HG03066 (cell line): ENCODE results near the gene CD47.

Experiments
- ATAC-seq: cut with Tn5 transposase; IDR thresholded peaks from one replicate; pipeline ENCODE4 v1.9.1; 2021; ENCODE audit warnings: low read depth; ENCODE audit not compliant: unreplicated experiment

Gene CD47

DNA sequence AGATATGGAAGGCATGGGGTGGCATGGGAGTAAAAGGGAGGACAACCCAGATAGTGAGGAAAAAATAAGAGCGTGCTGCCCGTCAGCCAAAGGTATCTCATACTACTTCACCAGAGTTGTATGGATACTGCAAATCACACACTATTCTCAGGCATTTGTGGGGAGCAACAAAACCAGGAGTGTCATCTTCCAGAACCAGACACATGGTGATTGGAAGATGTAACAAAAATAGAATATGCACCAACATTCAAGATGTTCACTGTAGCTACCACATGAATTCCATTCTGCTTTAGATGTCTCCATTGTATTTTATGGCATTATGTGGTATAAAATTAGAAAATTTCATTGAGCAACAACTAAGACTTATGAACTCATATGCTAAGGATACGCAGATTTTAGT is 34.9 kb downstream of the CD47 start:
- no peak for ATAC-seq

DNA sequence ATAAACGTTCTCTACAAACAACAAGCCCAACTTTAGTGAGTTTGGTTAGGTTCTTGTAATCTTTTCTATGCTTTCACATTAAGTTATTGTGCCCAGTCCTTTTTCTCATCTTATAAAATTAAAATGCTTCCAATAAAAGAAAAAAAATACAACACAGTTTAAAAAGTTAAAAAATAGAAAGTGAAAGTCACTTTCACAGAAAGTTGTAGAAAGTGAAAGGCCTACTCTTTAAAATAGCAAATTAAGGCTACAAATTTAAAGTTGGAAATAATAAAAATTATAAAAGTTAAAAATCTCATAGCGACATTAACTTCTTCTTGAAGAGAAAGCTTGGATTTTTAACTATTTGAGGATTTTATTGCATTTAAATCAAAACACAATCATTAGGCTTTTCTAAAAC is 35.9 kb downstream of the CD47 start:
- no peak for ATAC-seq

DNA sequence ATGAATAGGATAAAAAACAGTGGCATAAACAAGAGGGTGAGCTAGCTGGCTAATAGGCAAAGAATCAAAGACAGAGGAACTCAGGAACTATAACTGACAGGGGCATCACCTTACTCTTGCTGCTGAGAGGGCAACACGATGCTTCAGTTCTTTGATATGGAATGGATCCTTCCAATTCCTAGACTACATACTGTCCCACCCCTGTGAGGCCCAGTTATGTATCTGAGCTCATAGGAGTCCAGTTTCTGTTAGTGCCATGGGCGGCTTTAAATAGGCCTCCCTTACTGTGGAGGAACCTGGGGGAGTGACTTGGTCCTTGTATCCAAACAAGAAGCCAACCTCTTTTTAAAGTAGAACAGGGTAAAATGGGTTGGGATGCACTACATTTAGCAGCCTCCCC is 37.3 kb downstream of the CD47 start:
- no peak for ATAC-seq

DNA sequence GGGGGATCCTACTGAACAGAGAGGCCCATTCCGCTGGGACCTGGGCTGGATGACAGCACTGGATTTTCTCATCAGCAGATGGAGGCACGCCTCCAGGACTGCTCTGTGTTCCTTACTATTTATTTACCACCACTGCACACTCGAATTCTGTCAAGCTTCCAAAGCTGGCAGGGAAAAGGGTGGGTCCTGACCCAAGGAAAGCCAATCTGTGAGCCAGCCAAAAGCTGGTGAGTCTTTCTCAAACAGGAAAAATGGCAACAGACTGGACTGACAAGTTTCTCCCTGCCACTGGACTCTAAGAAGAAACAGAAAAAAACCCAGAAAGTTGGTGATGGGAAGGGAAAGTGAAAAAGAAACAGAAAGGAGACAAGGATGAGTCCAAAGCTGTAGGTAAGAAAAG is 37.8 kb downstream of the CD47 start:
- ATAC-seq = no peak

DNA sequence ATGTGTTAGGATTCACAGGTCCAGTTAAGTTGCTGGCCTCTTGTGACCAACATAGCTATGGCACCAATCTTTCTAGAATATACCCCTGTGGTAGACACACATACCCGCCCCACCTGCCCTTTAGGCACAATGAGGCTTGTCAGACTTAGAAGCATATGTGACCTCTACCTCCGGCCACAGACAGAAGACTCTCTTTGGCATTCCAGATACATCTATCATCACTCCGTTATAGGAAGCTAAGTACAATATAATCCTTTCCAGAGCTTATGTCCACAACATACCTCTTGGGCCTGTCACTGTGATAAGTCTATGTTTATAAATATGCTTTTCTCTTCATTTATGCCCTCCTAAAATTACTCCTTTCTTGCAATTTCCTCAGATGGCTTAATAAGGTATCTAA is 39.8 kb downstream of the CD47 start:
- no peak for ATAC-seq

DNA sequence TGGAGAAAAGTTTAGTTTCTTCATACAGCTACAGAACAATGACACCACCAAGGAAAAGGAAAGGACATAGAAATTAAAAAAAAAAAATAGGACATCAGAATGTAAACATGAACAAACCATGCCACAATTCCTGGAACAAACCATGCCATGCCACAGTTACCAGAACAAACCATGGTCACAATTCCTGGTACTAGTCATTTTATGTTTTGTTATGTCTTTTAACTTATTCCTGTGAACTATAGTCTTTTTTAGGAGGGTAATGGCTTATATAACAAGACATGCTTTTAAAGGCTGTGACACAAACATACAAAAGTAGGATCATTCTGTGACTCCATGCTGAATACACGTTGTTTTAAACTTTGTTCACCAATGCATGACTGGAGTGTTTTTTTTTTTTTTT is 42.8 kb downstream of the CD47 start:
- no peak for ATAC-seq

DNA sequence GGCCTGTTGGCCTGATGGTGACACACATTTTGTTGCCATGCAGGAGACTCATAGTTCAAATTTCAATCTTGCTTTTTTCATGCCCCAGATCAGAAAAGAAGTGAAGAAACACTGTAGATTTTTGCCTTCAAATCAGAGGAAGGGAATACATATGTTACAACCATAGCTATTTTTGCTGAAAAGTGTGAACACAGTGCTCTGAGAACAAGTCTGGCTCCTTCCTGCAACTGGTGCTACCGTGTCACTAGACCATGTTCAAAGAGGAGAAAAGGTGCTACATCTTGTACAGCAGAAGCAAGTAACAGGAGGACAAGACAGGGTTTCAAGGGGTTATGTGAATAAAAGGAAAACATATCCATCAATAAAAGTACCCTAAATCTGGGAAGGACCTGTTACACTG is 44.6 kb downstream of the CD47 start:
- no peak for ATAC-seq

DNA sequence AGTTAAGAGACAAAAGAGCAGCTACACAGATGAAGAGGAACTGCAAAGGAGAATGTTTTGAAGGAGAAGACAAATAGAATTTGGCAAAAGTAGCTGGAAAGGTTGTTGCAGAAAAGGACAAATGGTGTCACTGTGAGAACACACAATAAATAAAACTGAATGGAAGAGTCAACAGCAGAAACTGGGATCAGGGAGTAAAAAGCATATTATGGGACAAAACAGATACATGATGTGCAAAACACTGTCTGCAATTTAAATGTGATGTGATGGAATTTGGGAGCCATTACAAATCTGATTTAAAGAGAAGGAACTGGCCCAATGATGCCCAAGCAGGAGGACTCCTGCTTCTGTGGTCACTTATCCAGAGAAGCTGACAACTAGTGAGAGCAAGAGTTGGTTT is 46.1 kb downstream of the CD47 start:
- ATAC-seq = no peak

DNA sequence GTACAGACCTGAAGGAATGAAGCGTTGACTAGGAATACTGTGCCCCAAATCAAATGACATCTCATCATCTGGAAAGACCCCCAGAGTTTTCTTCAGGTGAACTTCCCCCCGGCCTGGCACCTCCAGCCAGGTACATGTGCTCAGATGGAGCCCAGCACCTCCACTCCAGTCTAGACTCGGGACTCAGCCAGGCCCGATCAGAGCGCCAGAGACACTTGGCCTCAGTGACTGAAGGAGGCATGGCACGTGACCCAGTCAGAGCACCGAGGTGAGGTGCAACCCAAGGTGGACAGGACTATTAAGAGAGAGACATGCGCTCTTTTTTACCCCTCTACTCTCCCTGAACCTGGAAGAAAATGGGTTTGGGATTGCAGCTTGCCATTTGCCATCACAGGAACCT is 48.5 kb downstream of the CD47 start:
- no peak for ATAC-seq

DNA sequence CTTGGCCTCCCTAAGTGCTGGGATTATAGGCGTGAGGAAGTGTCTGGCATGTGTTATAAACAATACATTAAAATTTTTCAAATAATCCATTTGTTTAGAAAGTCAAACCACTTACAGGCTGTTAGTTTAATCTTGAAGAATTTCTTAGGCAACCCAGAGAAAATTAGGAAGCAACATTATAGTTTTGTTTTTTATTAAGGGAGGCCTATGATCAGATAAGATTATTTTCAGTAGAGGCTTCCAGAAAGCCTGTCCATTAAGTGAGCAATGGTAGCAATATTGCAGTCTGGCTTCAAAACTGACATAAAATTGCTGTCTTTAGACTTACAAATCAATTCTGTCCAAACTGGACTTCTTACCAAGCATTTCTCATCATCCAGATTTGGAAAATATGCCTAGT is 49.6 kb downstream of the CD47 start:
- ATAC-seq = no peak

DNA sequence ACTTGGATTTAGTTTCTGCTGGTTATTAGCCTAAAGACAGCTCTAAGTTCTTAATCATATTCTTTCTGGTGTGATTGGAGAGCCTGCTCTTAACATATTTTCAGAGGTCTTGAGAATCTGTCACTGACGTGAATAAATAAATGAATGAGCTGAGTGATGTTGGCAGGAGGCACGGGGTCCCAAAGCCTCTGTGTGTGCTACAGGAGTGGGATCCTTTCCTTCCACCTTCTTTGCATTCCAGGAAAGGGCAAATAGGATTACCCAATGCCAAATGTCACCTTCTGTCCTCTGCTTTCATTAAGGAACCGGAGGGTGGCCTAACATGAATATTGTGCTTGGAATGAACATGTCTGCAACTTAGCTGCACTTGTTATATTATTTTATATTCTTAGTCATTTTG is 53.1 kb downstream of the CD47 start:
- ATAC-seq = no peak

DNA sequence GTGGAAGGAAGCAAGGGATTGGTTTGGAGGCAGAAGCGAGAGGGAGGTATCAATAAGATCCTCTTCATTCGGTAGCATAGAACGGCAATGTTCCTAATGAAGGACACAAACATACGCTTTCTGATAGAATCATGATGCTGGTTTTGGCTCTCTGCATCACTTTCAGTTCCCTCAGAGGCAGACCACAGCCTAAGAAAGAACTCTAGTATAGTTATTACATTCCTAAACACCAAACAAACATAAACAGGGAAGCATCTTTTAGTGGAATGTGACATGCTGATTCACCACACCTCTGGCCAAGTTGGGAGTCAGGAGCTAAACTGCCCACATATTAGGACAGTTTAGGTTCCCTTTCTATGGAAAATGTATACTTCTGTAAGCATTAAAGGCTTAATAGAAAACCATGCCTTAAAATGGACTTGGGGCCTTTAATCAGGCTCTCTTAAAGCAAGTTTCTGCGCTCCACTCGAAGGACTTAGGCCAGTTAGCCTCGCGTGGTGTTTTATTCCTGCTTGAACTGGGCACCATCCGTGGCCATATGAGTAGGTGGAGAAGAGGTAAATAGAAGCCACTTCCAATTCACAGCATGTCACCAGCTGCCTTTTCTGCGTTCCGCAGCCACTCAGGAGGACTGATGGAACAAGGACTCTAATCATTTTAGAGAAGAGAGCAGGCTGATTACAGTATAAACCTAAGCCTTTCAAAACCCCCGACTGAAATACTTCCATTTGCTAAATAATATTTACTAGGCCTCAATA is 53.7 kb downstream of the CD47 start:
- ATAC-seq = no peak

DNA sequence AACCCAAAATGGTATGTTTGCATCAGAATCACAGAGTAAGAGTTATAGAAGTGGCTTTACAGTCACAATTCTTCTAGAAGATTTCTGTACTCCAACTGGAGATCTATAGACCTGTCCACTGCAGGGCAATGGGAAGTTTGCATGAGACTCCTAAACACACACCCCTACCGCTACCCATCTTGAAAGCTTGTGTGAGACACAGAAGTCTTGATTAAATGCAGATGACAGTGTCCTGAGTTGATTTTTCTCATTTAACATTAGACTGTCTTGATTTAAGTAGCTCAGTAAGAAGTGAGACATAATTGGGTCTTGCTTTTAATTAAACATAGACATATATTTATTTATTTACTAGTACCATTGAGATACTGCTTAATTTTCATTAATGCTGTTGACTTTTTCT is 54.4 kb downstream of the CD47 start:
- ATAC-seq = no peak

DNA sequence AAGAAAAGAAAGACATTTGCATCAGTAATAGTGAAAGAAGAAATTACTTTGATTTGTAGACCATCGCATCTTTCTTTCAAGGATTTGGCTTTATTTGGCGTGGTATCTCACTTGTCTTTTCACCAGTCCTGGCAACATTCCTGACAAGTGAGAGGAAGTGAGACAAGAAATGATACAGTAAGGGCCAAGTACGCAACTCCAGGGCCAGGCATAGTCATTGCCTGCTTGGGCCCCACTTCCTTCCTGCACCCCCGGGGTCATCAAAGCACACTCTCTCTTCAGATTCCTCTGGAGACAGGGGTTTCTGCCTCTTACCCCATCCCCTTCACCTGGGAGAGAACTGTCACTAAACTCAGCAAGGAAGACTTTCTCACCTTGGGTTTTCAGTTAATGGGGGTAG is 55.1 kb downstream of the CD47 start:
- no peak for ATAC-seq

DNA sequence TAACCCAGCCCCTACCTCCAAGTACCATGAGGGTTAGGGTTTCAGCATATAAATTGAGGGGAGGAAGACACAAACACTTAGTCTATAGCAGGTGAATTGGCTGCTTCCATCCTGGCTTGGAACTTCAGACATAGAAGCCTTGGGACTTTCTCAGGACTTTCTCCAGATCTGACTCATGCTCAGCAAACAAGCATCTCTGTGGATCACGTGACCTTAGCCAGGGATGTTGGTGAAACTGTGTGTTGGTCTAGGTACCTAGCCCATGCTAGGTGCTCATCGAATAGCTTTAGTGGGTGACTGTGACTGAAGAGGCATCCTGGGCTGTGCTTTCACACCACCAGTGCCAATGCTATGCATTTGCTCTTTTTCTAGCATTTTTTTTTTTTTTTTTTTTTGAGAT is 58.9 kb downstream of the CD47 start:
- no peak for ATAC-seq

DNA sequence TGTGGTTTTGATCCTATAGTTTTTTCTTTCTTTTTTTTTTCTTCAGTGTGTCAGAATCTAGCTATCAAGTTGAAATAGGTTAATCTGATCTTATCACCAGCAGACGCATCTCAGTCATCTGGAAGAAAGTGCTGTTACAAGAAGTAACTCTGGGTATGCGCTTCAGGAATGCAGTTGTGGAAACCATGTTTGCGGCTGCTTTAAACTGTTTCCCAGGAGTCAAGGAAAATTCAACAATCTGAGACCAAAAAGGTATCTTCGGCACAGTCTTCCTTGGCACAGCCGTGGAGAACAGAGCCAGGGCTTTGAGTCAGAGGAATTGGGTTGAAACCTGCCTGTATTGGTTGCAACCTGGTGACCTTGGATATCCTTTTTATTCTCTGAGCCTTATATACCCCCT is 59.9 kb downstream of the CD47 start:
- ATAC-seq = no peak

DNA sequence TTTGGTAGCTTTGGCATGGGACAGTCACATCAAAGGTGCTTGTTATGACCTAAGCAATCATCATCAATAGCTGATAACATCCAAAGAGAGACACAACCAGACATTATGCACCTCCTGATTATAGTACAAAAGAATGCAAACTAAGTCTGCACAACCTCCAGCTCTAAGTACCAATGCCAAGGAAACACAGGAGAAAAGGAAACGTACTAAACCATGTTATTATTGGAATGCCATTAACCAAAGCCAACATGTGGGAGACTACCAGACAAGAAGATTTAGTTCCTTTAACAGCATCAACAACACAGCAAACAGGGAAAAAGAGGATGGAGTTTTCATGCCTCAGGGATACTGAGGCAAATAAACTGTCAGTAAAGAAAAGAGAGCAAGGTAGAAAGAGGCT is 61.4 kb downstream of the CD47 start:
- no peak for ATAC-seq

DNA sequence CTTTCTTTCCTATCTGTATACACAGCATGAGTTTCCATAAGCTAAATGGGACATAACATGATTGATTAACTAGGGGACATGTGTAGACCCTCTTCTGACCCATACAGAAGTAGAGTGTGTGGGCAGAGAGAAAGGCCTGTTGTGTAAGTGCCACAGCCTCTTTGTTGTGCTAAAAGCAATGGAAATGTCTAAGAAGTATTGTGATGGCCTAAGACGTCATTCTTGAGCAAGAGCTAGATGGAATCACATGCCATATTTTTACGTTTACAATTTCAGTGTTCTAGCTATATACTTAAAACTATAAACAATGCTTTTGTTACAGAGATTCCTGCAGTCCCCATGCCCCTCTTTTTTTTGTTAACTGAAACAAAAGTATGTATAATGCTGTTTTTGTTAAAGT is 61.9 kb downstream of the CD47 start:
- ATAC-seq = no peak

DNA sequence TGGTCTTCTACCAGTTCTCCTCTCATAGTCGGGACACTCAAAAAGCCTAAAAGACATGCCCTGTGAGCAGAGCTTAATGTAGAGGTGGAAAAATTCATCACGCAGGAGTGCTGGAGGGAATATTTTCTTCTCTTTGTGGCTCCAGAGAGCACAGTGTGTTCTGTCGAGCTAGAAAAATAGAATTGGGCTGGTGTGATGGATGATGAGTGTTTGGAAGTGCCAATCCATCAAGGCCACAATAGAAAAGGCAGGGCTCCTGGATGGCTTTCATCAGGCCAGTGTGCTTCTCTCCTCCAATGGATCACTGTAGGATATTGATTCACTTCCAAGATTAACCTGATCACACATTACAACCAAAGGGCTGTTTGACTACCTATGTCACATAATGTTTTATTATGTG is 65.7 kb downstream of the CD47 start:
- ATAC-seq = no peak

DNA sequence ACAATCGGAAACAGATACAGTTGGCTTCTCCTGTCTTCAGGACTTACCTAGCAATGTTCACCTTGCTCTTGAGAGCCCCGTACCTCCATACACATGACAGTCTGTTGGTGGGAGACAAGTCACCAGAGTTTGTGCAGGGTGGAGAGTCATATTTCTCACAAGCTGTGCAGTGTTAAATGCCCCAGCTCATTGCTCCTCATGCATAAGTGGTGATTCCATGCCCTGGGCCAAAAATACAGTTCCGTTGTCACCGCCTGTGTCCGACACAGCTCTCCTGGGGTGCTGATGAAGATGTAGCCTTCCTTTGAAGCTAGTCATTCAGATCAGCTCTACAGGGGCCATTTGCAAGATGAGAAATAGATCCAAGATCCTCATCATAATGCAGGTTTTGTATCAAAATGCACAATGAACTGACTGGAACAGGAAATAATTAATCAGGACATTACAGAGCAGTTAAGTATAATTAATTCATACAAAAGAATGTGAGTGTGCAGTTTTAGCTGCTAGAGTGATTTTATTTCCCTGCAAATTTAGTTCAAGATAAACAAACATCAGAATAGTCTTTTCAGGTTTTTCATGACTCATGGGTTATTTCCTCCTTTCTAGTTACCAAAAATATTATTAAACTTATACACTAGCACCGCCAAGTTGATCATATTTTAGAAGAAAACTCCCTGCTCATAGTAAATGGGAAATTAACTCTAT is 66.5 kb downstream of the CD47 start:
- no peak for ATAC-seq

DNA sequence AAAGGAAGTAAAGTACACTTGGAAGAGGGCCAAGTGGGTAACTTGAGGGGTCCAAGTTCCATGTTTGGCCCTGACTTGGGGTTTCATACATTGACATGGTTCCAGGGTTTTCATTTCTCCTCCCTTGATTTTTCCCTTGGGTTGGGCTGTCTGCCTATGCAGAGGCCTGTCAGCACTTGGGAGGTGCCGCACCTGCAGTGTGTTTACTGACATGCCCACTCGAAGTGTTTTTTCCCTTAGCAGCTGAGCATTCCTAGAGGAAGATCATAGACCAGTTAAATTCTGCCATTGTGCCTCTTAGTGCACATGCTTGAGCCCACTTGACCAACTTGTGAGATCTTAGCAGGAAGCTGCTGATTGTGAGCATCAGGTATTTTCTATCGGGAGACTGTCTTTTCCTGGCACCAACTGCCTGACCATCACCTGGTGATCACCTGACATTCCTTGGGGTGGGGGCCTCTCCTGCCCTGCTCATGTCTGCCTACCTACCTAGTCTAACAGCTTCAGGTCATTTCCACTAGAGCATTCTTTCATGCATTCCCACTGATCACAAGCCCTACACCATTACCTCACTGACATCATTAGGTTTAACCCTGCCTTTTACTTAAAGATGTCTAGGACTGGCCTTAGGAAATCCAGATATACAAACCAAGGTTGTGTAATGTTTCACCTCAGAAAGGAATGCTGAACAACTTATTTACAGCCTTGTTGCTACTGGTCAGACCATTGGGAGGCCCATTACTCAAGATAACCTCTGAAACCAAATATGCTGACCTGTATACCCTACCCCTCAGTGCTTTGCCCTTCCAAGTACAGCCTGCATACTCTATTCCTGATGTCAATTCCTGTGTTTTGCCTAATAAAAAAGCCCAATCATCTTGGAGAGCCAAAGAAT is 68.3 kb downstream of the CD47 start:
- ATAC-seq = no peak

DNA sequence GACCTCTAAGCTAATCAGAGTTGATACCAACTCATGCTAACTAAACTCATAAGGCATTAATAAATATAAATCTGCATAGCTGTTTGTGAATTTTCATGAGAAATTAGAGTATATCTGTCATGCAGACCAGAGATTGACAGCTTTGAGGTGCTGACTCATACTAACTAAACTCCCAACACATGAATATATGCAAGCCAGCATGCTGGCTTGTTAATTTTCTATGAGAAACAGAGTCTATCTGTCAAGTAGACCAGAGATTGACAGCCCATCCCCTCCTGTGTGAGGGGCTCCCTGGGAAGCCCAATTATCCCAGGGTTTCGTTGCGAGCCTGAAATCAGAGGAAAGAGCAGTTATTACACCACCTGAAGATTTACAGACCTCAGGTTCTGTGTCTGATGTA is 69.3 kb downstream of the CD47 start:
- ATAC-seq = no peak
